GM20431 (cell line): ENCODE results near the gene MACC1.

ENCODE experiments used
- in situ Hi-C: fragments of 300-500 bp; cut with MseI, MboI; formaldehyde crosslinking; loops from one replicate; pipeline ENCODE4 v1.15.0; 2020; ENCODE audit warnings: low sequenced_read_pairs; ENCODE audit not compliant: unreplicated experiment

Gene MACC1

DNA sequence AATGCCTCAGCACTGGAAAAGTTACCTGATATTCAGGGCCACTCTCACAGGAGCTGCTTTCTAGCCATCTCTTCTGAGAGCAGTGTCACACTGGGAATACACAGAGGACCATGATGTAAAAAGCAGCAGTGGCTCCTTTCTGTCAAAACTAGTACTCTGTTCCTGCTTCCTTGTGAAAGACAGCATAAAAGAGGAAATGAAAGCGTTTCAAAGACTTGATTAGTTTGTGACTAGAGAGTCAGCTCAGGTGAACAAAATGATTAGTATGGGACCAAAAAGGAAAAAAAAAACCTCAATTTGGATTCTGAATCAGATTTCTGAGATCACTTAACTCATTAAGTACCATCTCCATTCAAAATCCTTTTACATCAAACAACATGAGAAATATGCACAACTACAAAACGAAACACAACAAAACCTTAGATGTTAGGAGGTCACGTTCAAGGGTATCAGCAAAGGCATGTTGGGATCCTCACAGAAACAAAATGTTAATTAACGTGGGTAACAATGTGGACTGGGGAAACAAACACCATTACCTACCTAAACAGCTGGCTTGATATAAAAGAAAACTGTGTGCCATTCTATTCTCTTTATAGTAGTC is 103.7 kb downstream of the MACC1 start:
- in situ Hi-C loops: no loop called here

DNA sequence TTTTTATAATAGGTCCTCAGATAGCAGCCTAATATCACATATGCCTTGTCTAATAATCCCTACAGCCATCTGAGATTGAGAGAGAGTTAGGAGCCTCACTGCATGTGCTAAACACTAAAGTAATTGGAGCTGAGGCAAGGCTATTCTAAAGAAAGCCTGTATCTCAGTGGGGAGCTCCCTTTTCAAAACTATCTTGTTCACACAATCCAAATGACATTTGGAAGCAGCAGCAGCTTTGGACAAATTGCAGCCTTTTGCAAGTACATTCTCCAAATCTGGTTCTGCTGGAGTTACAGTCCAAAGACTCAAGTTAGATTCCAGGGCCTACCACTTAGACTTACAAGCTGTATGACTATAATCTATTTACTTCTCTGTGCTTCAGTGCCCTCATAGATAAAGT is 104.5 kb downstream of the MACC1 start:
- in situ Hi-C loops: no loop called here

DNA sequence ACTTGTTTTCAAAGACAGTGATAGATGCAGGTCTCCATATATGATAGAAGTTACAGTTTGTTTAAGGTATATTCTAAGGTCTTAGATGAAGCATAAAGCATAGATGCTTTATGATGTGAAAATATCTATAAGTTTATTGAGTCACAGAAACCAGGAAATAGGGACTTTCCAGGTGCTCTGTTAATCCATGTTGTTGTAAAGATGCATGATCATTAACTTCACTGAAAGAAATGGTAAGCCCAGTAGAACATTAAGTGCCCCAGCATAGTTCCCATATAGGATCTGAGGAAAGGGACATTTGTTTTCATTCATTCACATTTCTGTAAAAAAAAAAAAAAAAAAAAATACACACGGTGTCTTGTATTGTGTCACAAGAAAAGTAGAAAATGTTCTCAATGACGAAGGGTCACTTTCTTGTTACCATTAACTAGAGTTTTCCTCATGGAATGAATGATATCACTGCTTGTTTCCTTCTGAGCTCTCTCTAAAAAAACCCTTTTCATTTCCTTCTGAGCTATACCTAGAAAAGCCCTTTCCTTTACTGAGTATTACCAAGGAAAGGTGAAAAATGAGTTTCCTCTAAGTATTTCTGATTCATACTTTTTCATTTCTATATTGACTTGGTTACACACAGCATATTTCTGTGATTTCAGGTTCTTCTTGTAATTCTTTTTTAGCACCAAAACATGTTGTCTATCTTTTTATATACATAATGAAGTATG is 105.2 kb downstream of the MACC1 start:
- in situ Hi-C loops: no loop called here

DNA sequence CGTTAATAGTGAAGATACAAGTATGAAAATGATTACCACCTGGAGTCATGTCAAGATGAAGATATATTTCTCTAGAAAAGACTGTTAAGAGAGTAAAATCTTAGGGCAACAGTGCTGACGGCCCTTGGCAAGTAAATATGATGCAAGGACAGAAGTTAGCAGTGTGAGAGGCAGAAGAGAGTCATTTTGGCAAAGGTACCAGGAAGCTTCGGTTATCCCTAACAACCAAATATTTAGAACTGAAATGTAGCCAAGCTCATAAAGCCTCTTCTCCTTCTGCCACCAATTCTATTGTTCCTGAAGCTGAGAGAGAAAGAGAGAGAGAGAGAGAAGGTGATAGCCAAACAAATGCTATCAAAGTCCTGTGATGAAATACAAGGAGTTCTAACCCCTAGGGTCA is 109.6 kb downstream of the MACC1 start:
- in situ Hi-C loops: no loop called here

DNA sequence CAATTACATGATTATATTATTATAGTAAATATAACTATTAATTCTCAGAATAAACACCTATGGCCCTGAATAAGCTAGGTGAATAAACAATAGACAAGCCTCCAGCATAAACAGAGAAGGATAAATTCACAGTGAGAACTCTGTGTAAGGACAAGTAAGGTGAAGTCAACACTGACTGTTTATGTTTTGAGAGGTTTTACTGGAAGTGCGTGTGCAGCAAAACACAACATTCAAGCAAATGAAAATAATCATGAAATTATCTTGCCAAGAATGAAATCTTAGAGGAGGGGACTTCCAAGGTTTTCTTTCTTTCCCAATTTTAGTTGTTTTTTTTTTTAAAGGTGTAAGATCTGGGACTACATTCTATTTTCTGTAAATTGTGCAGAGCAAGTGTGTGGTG is 112.5 kb downstream of the MACC1 start:
- in situ Hi-C loops: no loop called here

DNA sequence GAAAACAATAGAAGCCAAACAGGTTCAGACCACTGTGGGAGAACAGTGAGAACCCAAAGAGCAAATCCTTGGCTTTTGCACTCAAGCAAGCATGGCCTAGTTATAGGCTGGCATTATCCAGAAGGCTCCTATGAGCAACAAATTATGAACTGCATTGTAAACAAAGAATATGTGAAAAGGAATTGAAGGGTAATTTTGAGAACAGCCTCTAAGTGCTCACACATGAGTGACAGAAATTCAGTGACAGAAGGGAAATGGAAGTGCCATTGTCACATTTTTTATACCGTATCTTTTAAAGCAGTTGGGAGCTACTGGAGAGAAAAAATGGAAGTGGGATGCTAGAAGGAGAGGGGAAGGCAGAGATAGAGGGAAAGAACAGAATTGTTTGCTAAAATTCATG is 114.2 kb downstream of the MACC1 start:
- in situ Hi-C loops: no loop called here

DNA sequence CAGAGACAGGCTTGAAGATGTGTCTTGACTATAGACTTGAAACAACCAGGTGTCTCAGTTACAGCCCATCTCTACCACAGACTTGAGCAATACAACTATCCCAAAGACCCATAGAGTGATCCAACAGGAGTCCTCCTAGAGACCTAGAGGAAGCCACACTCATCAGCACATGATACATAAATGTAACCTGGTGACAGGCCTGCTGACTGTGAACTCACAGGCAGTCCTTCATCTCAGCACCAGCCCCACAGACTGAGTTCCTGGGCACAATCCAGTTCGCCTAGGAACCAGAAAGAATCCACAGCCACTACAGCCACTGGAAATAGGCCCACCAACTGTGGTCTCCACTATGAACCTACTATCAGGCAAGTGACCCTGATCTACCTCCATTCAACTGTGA is 121.3 kb downstream of the MACC1 start:
- in situ Hi-C loops: no loop called here

DNA sequence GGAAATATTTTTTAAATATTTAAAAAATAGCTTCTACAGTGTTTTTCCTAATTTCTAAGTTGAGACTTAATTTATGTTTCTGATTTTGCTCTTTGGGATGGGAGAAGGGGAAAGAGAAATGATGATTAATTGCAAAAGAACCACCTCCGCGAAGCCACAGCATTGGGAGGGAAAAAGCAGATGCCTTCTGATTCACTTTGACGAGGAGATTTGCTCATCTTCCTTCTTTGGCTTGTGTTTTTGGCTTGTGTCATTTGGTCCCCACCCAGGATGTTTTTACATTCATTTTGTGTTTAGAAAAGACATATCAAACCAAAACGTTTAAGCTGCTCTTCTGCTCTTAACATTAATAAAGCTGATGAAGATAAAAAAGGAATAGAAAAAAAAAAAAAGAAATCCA is 121.7 kb downstream of the MACC1 start:
- in situ Hi-C loops: no loop called here

DNA sequence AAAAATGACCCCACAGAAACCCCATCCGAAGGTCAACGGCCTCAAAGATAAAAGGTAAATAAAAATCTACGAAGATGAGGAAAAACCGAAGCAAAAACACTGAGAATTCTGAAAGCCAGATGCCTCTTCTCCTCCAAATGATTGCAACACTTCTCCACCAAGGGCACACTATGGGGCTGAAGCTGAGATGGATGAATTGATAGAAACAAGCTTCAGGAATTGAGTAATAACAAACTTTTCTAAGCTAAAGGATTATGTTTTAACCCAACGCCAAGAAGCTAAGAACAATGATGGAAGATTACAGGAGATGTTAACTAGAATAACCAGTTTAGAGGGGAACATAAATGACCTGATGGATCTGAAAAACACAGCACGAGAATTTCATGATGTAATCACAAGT is 127.8 kb downstream of the MACC1 start:
- in situ Hi-C loops: no loop called here

DNA sequence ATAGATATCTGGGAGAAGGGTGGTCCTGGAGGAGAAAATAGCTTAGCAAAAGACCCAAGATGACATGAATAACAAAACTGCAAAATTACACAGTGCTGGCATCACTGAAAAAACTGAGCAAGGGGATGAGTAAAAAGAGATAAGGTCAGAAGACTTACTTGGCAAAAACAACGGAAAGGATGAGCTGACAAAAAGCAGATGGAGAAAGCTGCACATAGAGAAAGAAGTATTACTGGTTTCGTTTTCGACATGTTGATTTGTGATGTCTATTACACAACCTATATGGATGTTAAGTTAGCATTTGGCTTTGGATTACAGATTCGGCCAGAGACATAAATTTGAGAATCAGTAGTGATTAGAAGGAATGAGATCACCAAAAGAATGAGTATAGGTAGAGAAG is 132.1 kb downstream of the MACC1 start:
- in situ Hi-C loops: no loop called here
